SK-N-MC (cell line): ENCODE data around the gene MPPED2.

Source experiments
- EZH2 ChIP-seq: fragments of 200-600 bp; sonication (generic); IDR thresholded peaks from one replicate; pipeline ENCODE4 v1.6.1; 2017; ENCODE audit warnings: antibody characterized with exemption
- POLR2AphosphoS5 ChIP-seq: IDR thresholded peaks from 2 replicates; pipeline ENCODE4 v1.6.1; 2012; ENCODE audit warnings: mild to moderate bottlenecking, low read depth, low read length, borderline replicate concordance

DNA sequence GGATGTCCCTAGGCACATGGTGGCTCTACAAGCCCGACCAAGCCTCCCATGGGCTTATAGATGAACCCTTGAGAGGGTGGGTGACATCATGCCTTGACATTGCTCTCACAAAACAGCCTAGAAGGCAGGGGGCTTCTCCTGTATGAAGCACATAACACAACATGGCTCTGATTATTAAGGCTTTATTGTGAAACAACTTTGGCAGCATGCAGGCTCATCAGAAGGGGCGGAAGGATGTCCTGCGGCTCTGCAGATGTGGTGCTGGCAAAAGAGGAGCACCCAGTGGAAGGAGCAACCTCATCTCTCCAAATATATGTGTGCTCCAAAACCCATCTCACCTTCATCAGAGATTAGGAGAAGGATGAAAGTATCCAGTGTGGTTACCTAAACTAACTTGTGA, 100.4 kb downstream of the MPPED2 start:
- TF ChIP-seq POLR2AphosphoS5 (no peak), EZH2 (no peak)
